OCI-LY1 (cell line): ENCODE measurements around the gene TBC1D22B.

ENCODE experiments used
- EZH2 ChIP-seq: fragments of 200-600 bp; sonication (generic), shearing (Covaris generic); IDR thresholded peaks from 2 replicates; pipeline ENCODE4 v1.8.0; 2017; ENCODE audit warnings: borderline replicate concordance, mixed run types, mild to moderate bottlenecking, antibody characterized with exemption, low read length, moderate library complexity, mixed read lengths
- TF ChIP-seq, protein P1 (sequence below): fragments of 200-600 bp; sonication (generic), shearing (Covaris generic); IDR thresholded peaks from 2 replicates; pipeline ENCODE4 v1.5.1; 2017; ENCODE audit warnings: mild to moderate bottlenecking, antibody characterized with exemption, low read length, moderate library complexity, mixed read lengths

GRCh38 chr6:37242429-37243052 lies 15.0 kb upstream of the TBC1D22B start:
- TF ChIP-seq EZH2: no peak
- TF ChIP-seq, protein P1, sequence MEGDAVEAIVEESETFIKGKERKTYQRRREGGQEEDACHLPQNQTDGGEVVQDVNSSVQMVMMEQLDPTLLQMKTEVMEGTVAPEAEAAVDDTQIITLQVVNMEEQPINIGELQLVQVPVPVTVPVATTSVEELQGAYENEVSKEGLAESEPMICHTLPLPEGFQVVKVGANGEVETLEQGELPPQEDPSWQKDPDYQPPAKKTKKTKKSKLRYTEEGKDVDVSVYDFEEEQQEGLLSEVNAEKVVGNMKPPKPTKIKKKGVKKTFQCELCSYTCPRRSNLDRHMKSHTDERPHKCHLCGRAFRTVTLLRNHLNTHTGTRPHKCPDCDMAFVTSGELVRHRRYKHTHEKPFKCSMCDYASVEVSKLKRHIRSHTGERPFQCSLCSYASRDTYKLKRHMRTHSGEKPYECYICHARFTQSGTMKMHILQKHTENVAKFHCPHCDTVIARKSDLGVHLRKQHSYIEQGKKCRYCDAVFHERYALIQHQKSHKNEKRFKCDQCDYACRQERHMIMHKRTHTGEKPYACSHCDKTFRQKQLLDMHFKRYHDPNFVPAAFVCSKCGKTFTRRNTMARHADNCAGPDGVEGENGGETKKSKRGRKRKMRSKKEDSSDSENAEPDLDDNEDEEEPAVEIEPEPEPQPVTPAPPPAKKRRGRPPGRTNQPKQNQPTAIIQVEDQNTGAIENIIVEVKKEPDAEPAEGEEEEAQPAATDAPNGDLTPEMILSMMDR: no peak
